Measurements from ENCODE around the gene HOXA7.

DNA sequence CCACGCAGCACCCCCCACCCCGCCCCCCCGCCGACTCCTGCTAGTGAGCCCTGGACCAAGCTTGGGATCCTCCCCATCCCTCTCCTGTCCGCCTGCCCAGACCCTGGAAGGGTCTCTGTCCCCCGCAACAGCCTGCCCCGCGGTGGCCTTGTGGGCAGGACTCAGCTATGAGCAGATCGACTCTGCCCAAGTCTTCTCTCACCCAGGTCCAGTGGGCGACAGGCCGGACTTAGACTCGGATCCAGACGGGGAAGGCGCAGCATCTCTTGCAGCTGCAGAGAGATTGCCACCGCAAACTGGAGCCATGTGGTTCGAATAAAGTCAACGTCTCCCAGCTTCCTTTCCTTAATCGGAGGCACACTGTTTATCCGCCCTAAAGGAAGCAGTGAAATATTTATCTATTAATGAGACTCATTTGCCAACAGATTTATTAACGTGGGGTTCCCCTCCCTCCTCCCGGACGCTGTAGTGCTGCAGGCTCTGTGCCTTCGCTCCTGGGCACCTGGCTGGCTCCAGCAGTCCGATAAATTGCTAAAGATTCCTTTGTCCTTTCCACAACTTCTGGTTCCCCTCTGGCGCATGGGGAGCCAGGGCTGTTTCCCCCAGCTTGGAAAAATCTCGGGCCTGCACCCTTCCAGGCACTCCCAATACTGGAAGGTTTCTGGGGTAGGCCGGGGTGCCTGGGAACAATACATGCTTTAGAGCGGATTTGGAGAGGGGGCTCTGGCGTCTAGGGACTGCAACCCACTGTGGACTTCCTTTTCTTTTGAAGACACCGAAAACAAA is 634 bp upstream of the HOXA7 start:
- TF ChIP-seq, protein P1, sequence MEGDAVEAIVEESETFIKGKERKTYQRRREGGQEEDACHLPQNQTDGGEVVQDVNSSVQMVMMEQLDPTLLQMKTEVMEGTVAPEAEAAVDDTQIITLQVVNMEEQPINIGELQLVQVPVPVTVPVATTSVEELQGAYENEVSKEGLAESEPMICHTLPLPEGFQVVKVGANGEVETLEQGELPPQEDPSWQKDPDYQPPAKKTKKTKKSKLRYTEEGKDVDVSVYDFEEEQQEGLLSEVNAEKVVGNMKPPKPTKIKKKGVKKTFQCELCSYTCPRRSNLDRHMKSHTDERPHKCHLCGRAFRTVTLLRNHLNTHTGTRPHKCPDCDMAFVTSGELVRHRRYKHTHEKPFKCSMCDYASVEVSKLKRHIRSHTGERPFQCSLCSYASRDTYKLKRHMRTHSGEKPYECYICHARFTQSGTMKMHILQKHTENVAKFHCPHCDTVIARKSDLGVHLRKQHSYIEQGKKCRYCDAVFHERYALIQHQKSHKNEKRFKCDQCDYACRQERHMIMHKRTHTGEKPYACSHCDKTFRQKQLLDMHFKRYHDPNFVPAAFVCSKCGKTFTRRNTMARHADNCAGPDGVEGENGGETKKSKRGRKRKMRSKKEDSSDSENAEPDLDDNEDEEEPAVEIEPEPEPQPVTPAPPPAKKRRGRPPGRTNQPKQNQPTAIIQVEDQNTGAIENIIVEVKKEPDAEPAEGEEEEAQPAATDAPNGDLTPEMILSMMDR (IDR thresholded peaks at IDR 0.05) = no peak
- TF ChIP-seq EZH2 (IDR thresholded peaks at IDR 0.05; ENCODE audit: borderline replicate concordance, insufficient read depth, low read depth, low read length, poor library complexity, severe bottlenecking) = no peak

All from B cell (primary cell).